Naive thymus-derived CD4-positive, alpha-beta T cell (primary cell): ENCODE results near the gene UMOD. TPM values are rescaled to one million over a fixed set of nuclear protein-coding genes. Genes with fewer than 3 reads are reported as not detected.

Source experiments
- ATAC-seq: fragments of 150-1000 bp; cut with Tn5 transposase; 2 replicates; pipeline ENCODE4 v1.10.0; 2021; ENCODE audit warnings: mild to moderate bottlenecking, moderate library complexity
- CTCF ChIA-PET: fragments of 350-600 bp; sonication (Branson Sonifier 250); formaldehyde crosslinking; loops from one replicate; lab custom pipeline; 2021; ENCODE audit warnings: antibody characterized with exemption; lab: Charles Lee
- POLR2A ChIA-PET: fragments of 350-600 bp; sonication (Branson Sonifier 250); formaldehyde crosslinking; loops from one replicate; lab custom pipeline; 2021; ENCODE audit warnings: antibody characterized with exemption, inconsistent platforms; lab: Charles Lee
- DNase-seq, 9 donors: peaks; one replicate each; pipeline versions ENCODE4 v3.0.0 to v3.0.0-alpha.2; 2020 to 2022; ENCODE audit warnings: mixed read lengths in 1 of 9
- H3K27ac ChIP-seq: one replicate; pipeline ENCODE4 v1.7.0; 2013; ENCODE audit warnings: mild to moderate bottlenecking, low read depth, low read length, moderate library complexity
- H3K27me3 ChIP-seq, 2 donors: one replicate each; pipeline ENCODE4 v1.7.0; 2013; ENCODE audit warnings: low read length in 2 of 2, mild to moderate bottlenecking in 2 of 2, moderate library complexity in 2 of 2; ENCODE audit not compliant: control insufficient read depth in 2 of 2, insufficient read depth in 2 of 2
- H3K36me3 ChIP-seq, 3 experiments: 1 replicate in 2 of 3; 2 replicates in 1 of 3; pipeline ENCODE4 v1.7.0; 2013; ENCODE audit warnings: low read length in 3 of 3, mild to moderate bottlenecking in 3 of 3, moderate library complexity in 1 of 3; ENCODE audit not compliant: insufficient read depth in 3 of 3, control insufficient read depth in 2 of 3
- H3K4me1 ChIP-seq, 2 donors: one replicate each; pipeline ENCODE4 v1.7.0; 2013; ENCODE audit warnings: low read length in 2 of 2, mild to moderate bottlenecking in 2 of 2, moderate library complexity in 1 of 2; ENCODE audit not compliant: control insufficient read depth in 2 of 2, insufficient read depth in 2 of 2
- H3K4me3 ChIP-seq: 2 replicates; pipeline ENCODE4 v1.7.0; 2013; ENCODE audit warnings: mild to moderate bottlenecking, low read length
- H3K9me3 ChIP-seq, 3 experiments: 1 replicate in 2 of 3; 2 replicates in 1 of 3; pipeline ENCODE4 v1.7.0; 2013; ENCODE audit warnings: low read length in 3 of 3; ENCODE audit not compliant: control insufficient read depth in 2 of 3
- H3K27ac Mint-ChIP-seq, 9 donors: one replicate each; pipeline ENCODE4 v1.8.0; 2020 to 2022; ENCODE audit warnings: mixed read lengths in 9 of 9, mild to moderate bottlenecking in 8 of 9, moderate library complexity in 5 of 9, inconsistent platforms in 2 of 9
- H3K27me3 Mint-ChIP-seq, 5 donors: one replicate each; pipeline ENCODE4 v1.8.0; 2021 to 2022; ENCODE audit warnings: mixed read lengths in 5 of 5, mild to moderate bottlenecking in 1 of 5
- H3K36me3 Mint-ChIP-seq, 5 donors: one replicate each; pipeline ENCODE4 v1.8.0; 2020 to 2022; ENCODE audit warnings: mixed read lengths in 5 of 5, mild to moderate bottlenecking in 3 of 5, inconsistent platforms in 1 of 5
- H3K4me1 Mint-ChIP-seq, 7 donors: one replicate each; pipeline ENCODE4 v1.8.0; 2020 to 2022; ENCODE audit warnings: mixed read lengths in 7 of 7, mild to moderate bottlenecking in 3 of 7, inconsistent platforms in 1 of 7
- H3K4me3 Mint-ChIP-seq, 10 donors: one replicate each; pipeline ENCODE4 v1.8.0; 2020 to 2022; ENCODE audit warnings: mild to moderate bottlenecking in 10 of 10, mixed read lengths in 10 of 10, moderate library complexity in 6 of 10, inconsistent platforms in 2 of 10
- H3K9me3 Mint-ChIP-seq, 11 donors: one replicate each; pipeline ENCODE4 v1.8.0; 2020 to 2022; ENCODE audit warnings: mixed read lengths in 11 of 11, mild to moderate bottlenecking in 4 of 11, inconsistent platforms in 1 of 11, moderate library complexity in 1 of 11
- intact Hi-C, 2 donors: fragments of 100-400 bp; cut with micrococcal nuclease; formaldehyde crosslinking; loops; one replicate each; pipeline ENCODE4 v1.15.1; 2023
- polyA plus RNA-seq, 2 donors: library from polyadenylated mRNA; unstranded; fragments of 300-500 nt; fragmentation: Illumina TruSeq; gene quantifications; one replicate each; pipeline ENCODE4 v1.2.3, GENCODE V29; 2021
- total RNA-seq, 6 experiments: library from RNA in 5 of 6; stranded (reverse) in 5 of 6; gene quantifications; 1 replicate in 5 of 6; 2 replicates in 1 of 6; pipeline ENCODE4 v1.2.3 and lab custom pipeline; 2021 to 2026

UMOD gene
- total and polyA plus RNA-seq, 7 experiments from 2014 or later: not detected

DNA sequence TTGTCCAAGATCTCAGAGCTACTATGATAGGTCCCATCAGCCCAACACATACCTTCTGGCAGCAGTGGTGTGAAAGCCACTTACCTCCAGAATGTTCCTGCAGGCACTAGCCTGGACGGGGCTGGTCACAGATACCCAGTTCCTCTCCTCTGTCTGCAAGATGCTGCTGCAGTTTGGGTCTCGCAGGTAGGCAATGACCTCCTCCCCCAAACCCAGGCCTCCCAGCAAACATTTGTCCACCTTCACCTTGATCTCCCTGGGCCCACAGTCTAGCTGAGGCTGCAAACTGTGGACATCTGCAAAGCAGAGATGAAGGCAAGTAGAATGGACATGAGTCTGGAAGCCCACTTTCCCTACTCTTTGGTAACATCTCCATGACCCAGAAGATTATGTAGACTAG is 32.3 kb downstream of the UMOD start:
- DNase-seq: no peak
- peaks cover 0 to 1% (median 0%) of the 10 kb centered on the region in 7 donors for H3K4me1 Mint-ChIP-seq
- no peak overlapping the region for H3K27ac Mint-ChIP-seq
- ChIA-PET CTCF (no interaction called here), POLR2A (no interaction called here)
- no peaks in the 10 kb centered on the region for H3K36me3 Mint-ChIP-seq
- H3K36me3 ChIP-seq: no peaks in the 10 kb centered on the region
- no peak overlapping the region for H3K4me3 ChIP-seq
- no peak overlapping the region for H3K27ac ChIP-seq
- no peaks in the 10 kb centered on the region for H3K9me3 Mint-ChIP-seq
- no peak overlapping the region for H3K4me3 Mint-ChIP-seq
- no peaks in the 10 kb centered on the region for H3K9me3 ChIP-seq
- no peaks in the 10 kb centered on the region for H3K27me3 ChIP-seq
- intact Hi-C loops: no loop called here
- H3K27me3 Mint-ChIP-seq: peaks cover 0 to 24% (median 16%) of the 10 kb centered on the region in 5 donors
- ATAC-seq: no peak
- H3K4me1 ChIP-seq: no peaks in the 10 kb centered on the region

DNA sequence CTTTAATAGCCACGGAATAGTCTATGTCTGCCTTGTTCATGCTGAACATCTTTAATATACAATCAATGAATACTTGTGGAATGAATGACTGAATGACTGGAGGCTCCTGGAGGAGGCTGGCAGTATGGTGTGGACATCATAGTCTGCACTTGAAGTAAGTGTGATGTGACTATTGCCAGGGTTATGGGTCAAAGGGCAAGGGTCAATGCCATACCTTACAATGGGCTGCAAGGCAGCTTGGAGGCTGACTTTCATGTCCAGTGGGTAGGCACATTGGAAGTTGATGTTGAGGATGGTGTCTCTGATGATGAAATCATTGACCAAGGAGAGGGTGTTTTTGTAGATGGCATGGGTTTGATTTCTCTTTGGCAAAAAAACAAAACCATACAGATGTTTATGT is 33.1 kb downstream of the UMOD start:
- POLR2A ChIA-PET: no interaction called here

DNA sequence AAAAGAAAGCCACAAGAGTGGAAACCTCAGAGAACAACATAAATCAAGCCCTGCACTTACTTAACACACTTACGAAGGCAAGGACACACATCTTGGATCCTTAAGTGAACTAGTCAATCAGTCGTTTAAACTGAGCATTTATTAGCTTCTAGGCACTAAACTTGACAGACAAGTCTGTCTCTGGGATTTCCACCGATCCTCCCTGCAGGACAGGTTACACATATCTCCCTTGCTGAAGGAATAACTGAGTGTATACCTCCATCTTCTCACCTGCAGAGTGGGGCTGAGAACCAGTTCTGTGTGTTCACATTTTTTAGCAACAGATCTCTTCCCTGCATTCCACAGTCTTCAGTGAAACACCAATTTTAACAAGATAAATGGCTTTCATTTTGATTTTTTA is 34.1 kb downstream of the UMOD start:
- no peak overlapping the region for H3K27ac ChIP-seq
- no peak overlapping the region for H3K27ac Mint-ChIP-seq
- H3K4me3 Mint-ChIP-seq: no peak overlapping the region
- H3K4me1 Mint-ChIP-seq: peaks cover 0 to 1% (median 0%) of the 10 kb centered on the region in 7 donors
- H3K4me1 ChIP-seq: no peaks in the 10 kb centered on the region
- DNase-seq (no peak), ATAC-seq (no peak)
- H3K27me3 Mint-ChIP-seq: peaks cover 0 to 25% (median 12%) of the 10 kb centered on the region in 5 donors
- H3K4me3 ChIP-seq: no peak overlapping the region
- H3K36me3 Mint-ChIP-seq: no peaks in the 10 kb centered on the region
- no peaks in the 10 kb centered on the region for H3K9me3 ChIP-seq
- intact Hi-C loops: no loop called here
- no peaks in the 10 kb centered on the region for H3K9me3 Mint-ChIP-seq
- H3K36me3 ChIP-seq: no peaks in the 10 kb centered on the region
- ChIA-PET POLR2A (no interaction called here), CTCF (no interaction called here)
- H3K27me3 ChIP-seq: no peaks in the 10 kb centered on the region

More for the DNA sequence above, 33.1 kb downstream of the UMOD start:
- Mint-ChIP-seq H3K4me3 (no peak overlapping the region), H3K9me3 (no peaks in the 10 kb centered on the region), H3K4me1 (peaks cover 0 to 1% (median 0%) of the 10 kb centered on the region in 7 donors), H3K36me3 (no peaks in the 10 kb centered on the region), H3K27ac (no peak overlapping the region), H3K27me3 (peaks cover 0 to 24% (median 16%) of the 10 kb centered on the region in 5 donors)
- intact Hi-C loops: no loop called here
- ATAC-seq (no peak), DNase-seq (no peak)
- no peaks in the 10 kb centered on the region for H3K9me3 ChIP-seq
- no peaks in the 10 kb centered on the region for H3K36me3 ChIP-seq
- no peaks in the 10 kb centered on the region for H3K4me1 ChIP-seq
- H3K27ac ChIP-seq: no peak overlapping the region
- CTCF ChIA-PET: no interaction called here
- H3K4me3 ChIP-seq: no peak overlapping the region
- no peaks in the 10 kb centered on the region for H3K27me3 ChIP-seq

DNA sequence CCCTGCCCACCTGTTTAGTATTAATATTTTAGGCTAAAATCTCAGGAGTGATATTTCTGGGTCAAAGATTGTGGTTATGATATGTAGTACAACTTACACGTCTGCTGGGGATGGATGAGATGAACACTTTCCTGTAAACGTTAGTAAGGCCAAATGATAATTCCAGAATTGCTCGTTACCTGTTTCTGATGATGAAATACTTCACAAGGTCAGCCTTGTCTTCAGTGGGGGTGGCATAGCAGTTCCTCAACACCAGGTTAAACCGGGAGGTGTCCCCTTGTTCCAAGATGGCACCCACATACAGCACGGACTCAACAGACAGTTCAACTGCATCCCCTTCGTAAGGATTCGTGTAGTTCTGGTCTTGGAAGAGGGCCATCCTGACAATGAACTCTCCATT is 34.5 kb downstream of the UMOD start:
- ChIA-PET CTCF (no interaction called here), POLR2A (no interaction called here)
- no peak for DNase-seq
- Mint-ChIP-seq H3K9me3 (no peaks in the 10 kb centered on the region), H3K27me3 (peaks cover 0 to 27% (median 10%) of the 10 kb centered on the region in 5 donors), H3K36me3 (no peaks in the 10 kb centered on the region), H3K4me3 (no peak overlapping the region), H3K27ac (no peak overlapping the region), H3K4me1 (peaks cover 0 to 1% (median 0%) of the 10 kb centered on the region in 7 donors)
- H3K36me3 ChIP-seq: no peaks in the 10 kb centered on the region
- intact Hi-C loops: no loop called here
- no peak for ATAC-seq
- no peaks in the 10 kb centered on the region for H3K27me3 ChIP-seq
- no peak overlapping the region for H3K27ac ChIP-seq
- no peaks in the 10 kb centered on the region for H3K9me3 ChIP-seq
- H3K4me1 ChIP-seq: no peaks in the 10 kb centered on the region
- H3K4me3 ChIP-seq: no peak overlapping the region

DNA sequence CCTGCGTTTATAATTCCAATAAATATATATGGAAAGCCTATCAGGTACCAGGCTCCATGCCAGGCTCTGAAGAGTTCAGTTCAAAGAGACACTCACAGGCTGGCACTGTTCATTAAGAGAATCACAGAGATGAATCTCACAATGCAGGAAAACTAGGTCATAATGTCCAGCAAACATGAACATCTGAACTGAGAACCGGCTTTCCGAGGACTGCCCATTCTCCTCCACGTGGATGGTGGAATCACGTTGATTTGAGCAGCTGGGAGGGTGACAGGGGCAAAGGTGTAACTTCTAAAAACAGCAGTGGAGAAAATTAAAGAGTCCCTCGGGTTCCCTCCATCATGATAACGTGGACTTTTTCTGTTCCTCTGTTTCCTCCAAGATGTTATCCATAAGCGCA is 35.4 kb downstream of the UMOD start:
- no peaks in the 10 kb centered on the region for H3K27me3 ChIP-seq
- Mint-ChIP-seq H3K27ac (no peak overlapping the region), H3K27me3 (peaks cover 0 to 25% (median 6%) of the 10 kb centered on the region in 5 donors), H3K4me3 (no peak overlapping the region), H3K4me1 (peaks cover 0 to 1% (median 0%) of the 10 kb centered on the region in 7 donors), H3K9me3 (peaks cover 0 to under 1% (median 0%) of the 10 kb centered on the region in 11 donors), H3K36me3 (no peaks in the 10 kb centered on the region)
- no peak overlapping the region for H3K27ac ChIP-seq
- DNase-seq: no peak
- POLR2A ChIA-PET: no interaction called here
- no peak for ATAC-seq
- no peaks in the 10 kb centered on the region for H3K36me3 ChIP-seq
- CTCF ChIA-PET: no interaction called here
- H3K9me3 ChIP-seq: no peaks in the 10 kb centered on the region
- intact Hi-C loops: no loop called here
- H3K4me3 ChIP-seq: no peak overlapping the region
- no peaks in the 10 kb centered on the region for H3K4me1 ChIP-seq

DNA sequence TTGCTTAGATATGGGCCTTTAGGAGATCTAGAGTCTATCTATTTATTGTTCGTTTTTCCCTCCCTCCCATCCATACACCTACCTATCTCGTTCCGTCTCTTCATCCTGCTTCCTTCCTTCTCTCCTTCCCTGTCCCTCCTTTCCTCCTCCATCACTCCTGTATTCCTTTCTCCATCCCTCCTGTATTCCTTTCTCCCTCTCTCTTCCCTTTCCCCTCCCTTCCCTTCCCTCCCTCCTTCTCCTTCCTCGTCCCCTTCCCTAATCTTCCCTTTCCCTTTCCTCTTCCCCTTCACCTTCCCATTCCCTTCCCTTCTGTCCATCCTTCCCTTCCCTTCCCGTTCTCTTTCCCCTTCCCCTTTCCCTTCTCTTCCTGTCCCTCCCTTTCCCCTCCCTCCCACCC is 35.8 kb downstream of the UMOD start:
- CTCF ChIA-PET: no interaction called here
- H3K4me1 Mint-ChIP-seq: peaks cover 0 to 1% (median 0%) of the 10 kb centered on the region in 7 donors
- H3K27me3 ChIP-seq: no peaks in the 10 kb centered on the region
- POLR2A ChIA-PET: no interaction called here
- peaks cover 0 to 25% (median 6%) of the 10 kb centered on the region in 5 donors for H3K27me3 Mint-ChIP-seq
- ATAC-seq: no peak
- no peaks in the 10 kb centered on the region for H3K4me1 ChIP-seq
- peaks cover 0 to 3% (median 0%) of the 10 kb centered on the region in 11 donors for H3K9me3 Mint-ChIP-seq
- no peak overlapping the region for H3K27ac ChIP-seq
- no peak overlapping the region for H3K4me3 Mint-ChIP-seq
- H3K36me3 Mint-ChIP-seq: no peaks in the 10 kb centered on the region
- H3K27ac Mint-ChIP-seq: no peak overlapping the region
- no peaks in the 10 kb centered on the region for H3K9me3 ChIP-seq
- DNase-seq: no peak
- H3K4me3 ChIP-seq: no peak overlapping the region
- no peaks in the 10 kb centered on the region for H3K36me3 ChIP-seq
- intact Hi-C loops: no loop called here

DNA sequence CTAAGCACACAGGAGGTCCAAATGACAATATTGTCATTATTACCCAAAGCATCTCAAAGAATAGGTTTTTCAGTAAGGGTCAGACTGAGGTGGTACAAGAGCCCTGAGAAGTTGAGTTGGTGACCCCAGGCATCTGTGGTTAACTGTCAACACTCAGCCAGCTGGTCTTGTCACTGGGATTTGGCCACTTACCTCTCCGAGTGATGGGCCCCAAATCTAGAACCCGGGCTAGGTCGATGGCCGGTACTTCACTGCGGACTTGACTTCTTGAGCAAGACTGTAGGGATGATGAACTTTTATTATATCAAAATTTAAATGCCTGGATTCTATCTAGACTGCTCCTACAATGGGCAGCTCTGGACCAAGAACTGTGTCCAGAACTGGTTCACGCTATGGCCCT is 36.8 kb downstream of the UMOD start:
- Mint-ChIP-seq H3K4me3 (no peak overlapping the region), H3K9me3 (peaks cover 0 to 3% (median 0%) of the 10 kb centered on the region in 11 donors), H3K36me3 (no peaks in the 10 kb centered on the region), H3K27ac (no peak overlapping the region), H3K4me1 (peaks cover 0 to 1% (median 0%) of the 10 kb centered on the region in 7 donors), H3K27me3 (peaks cover 0 to 20% (median 6%) of the 10 kb centered on the region in 5 donors)
- no peak overlapping the region for H3K27ac ChIP-seq
- no peaks in the 10 kb centered on the region for H3K9me3 ChIP-seq
- ChIA-PET CTCF (no interaction called here), POLR2A (no interaction called here)
- no peak for ATAC-seq
- no peaks in the 10 kb centered on the region for H3K36me3 ChIP-seq
- no peaks in the 10 kb centered on the region for H3K27me3 ChIP-seq
- DNase-seq: no peak
- no peak overlapping the region for H3K4me3 ChIP-seq
- intact Hi-C loops: no loop called here
- no peaks in the 10 kb centered on the region for H3K4me1 ChIP-seq
